ENCODE data around the gene CATSPERZ. TPM values are rescaled to one million over a fixed set of nuclear protein-coding genes. Genes with fewer than 3 reads are reported as not detected.

Gene CATSPERZ
- total and polyA plus RNA-seq, 2 of the 13 experiments (the other 11 are each of a cell fraction or from before 2014, with no cell fraction given) = 0.22 to 0.48 TPM

DNA sequence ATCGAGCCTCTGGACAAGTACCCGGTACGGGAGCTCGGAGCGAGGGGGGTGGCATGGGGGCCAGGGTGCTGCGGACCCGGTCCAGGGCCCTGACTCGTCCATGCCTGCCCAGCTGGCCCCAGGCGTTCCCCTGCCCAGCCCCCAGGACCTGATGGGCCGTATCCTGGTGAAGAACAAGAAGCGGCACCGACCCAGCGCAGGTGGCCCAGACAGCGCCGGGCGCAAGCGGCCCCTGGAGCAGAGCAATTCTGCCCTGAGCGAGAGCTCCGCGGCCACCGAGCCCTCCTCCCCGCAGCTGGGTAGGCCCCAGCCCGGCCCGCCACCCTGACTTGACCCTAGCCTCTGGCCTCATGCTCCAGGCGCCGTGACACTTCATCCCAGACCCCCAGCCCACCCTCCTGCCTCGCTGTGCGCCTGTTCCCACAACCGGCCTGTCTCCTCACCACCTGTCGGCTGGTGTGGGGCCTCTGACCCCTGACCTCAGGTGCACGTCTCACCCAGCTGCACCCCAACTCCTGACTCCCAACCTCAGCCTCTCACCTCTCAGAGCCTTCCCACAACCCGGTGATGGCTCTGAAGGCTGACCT lies 41.1 kb upstream of the CATSPERZ start:
- in situ Hi-C loops (cut with HindIII; ENCODE audit: extremely low pct_ligation_motif_present, low pct_unique_long_range_greater_than_20kb) = no loop called here
- Histone ChIP-seq H3K79me2 (ENCODE audit: insufficient read depth, low read length) (no peaks in the 10 kb centered on the region), H2AFZ (ENCODE audit: low read length) (no peak overlapping the region), H3K9me3 (ENCODE audit: low read length) (no peaks in the 10 kb centered on the region), H3K4me1 (ENCODE audit: insufficient read depth, low read length) (no peaks in the 10 kb centered on the region), H3K27me3 (ENCODE audit: control insufficient read depth in 1 of 2, insufficient read depth in 2 of 2, low read length in 2 of 2) (no peaks in the 10 kb centered on the region), H3K9ac (ENCODE audit: insufficient read depth, low read depth, low read length) (no peak overlapping the region), H3K4me2 (ENCODE audit: low read depth, low read length) (no peak overlapping the region), H3K27ac (ENCODE audit: extremely low read length, insufficient read depth, low read length) (no peak overlapping the region), H3K4me3 (replicated peaks in 1 of 3; ENCODE audit: insufficient read depth in 1 of 3, low read depth in 2 of 3, low read length in 3 of 3) (no peak overlapping the region), H4K20me1 (ENCODE audit: insufficient read depth, low read length) (no peaks in the 10 kb centered on the region), H3K36me3 (replicated peaks in 1 of 2; ENCODE audit: control insufficient read depth in 1 of 2, insufficient read depth in 2 of 2, low read length in 2 of 2) (peaks cover 14 to 45% of the 10 kb centered on the region in 2 experiments; a peak in 4 of 5 replicates)
- intact Hi-C loops (cut with micrococcal nuclease; ENCODE audit: unreplicated experiment) = no loop called here
- whole genome bisulfite sequencing (ENCODE audit: low lambda C conversion rate) = 95% methylated on average over 17 of the region's 32 CpGs
- DNase-seq (ENCODE audit: low spot score) (no peak), ATAC-seq (no peak), FAIRE-seq (no peak)
- ChIA-PET CTCF (ENCODE audit: low intra/inter-chr PET ratio, low total read pairs) (no interaction called here), POLR2A (interaction anchor here (2.6 kb wide), 1 partner anchor 10 kb away, joined by 10 read pairs; no protein-coding TSS in a partner anchor)
- no peak for TF ChIP-seq GATAD1 (CRISPR knock-in tag; IDR thresholded peaks at IDR 0.05)
- BruUV-seq (replicated peaks) = no TSS peak

DNA sequence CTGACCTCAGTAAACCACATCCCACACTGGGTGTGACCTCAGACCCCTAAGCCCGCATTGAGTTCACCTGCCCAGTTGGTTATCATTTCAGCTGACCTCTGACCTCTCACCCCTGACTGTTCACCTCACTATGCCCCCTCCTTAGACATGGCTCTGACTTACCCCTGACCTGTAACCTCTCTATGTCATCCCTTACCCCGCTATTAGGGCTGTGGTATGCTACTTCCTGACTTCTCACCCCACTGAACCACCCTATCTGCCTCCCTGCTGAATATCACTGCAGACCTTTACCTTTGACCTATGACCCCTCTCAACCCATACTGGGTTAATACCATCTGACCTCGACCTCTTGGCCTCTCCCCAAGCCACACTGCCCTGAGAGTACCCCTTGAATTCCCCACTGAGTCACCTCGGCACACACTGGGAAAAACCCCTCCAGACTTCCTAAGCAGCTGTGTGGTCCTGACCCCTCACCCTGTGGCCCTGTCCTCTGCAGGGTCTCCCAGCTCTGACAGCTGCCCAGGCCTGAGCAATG lies 40.6 kb upstream of the CATSPERZ start:
- intact Hi-C loops (cut with micrococcal nuclease; ENCODE audit: unreplicated experiment) = no loop called here
- ATAC-seq (no peak), FAIRE-seq (no peak), DNase-seq (ENCODE audit: low spot score) (no peak)
- no peak overlapping the region for H3K4me3 ChIP-seq (replicated peaks in 1 of 3; ENCODE audit: insufficient read depth in 1 of 3, low read depth in 2 of 3, low read length in 3 of 3)
- H4K20me1 ChIP-seq (ENCODE audit: insufficient read depth, low read length) = no peaks in the 10 kb centered on the region
- BruUV-seq (replicated peaks) = no TSS peak
- no peak overlapping the region for H3K27ac ChIP-seq (ENCODE audit: extremely low read length, insufficient read depth, low read length)
- in situ Hi-C loops (cut with HindIII; ENCODE audit: extremely low pct_ligation_motif_present, low pct_unique_long_range_greater_than_20kb) = no loop called here
- H3K4me2 ChIP-seq (ENCODE audit: low read depth, low read length) = no peak overlapping the region
- H3K79me2 ChIP-seq (ENCODE audit: insufficient read depth, low read length) = no peaks in the 10 kb centered on the region
- TF ChIP-seq NR2F6 (IDR thresholded peaks at IDR 0.05) = peak; percentile 54; the same call in 1 of the 2 replicates
- no peak for TF ChIP-seq NR2F6 (CRISPR knock-in tag; IDR thresholded peaks at IDR 0.05)
- no peak for TF ChIP-seq XRCC5 (optimal IDR thresholded peaks at IDR 0.05; ENCODE audit: low read length)
- TF ChIP-seq NR2C2 (CRISPR knock-in tag; IDR thresholded peaks at IDR 0.05; ENCODE audit: borderline replicate concordance) = peak; percentile 46; the same call in 1 of the 2 replicates
- H3K9ac ChIP-seq (ENCODE audit: insufficient read depth, low read depth, low read length) = no peak overlapping the region
- H2AFZ ChIP-seq (ENCODE audit: low read length) = no peak overlapping the region
- no peaks in the 10 kb centered on the region for H3K4me1 ChIP-seq (ENCODE audit: insufficient read depth, low read length)
- H3K27me3 ChIP-seq (ENCODE audit: control insufficient read depth in 1 of 2, insufficient read depth in 2 of 2, low read length in 2 of 2) = no peaks in the 10 kb centered on the region
- peaks cover 14 to 45% of the 10 kb centered on the region in 2 experiments; a peak in 4 of 5 replicates for H3K36me3 ChIP-seq (replicated peaks in 1 of 2; ENCODE audit: control insufficient read depth in 1 of 2, insufficient read depth in 2 of 2, low read length in 2 of 2)
- no peaks in the 10 kb centered on the region for H3K9me3 ChIP-seq (ENCODE audit: low read length)
- ChIA-PET POLR2A (interaction anchor here (2.6 kb wide), 1 partner anchor 10 kb away, joined by 10 read pairs; no protein-coding TSS in a partner anchor), CTCF (ENCODE audit: low intra/inter-chr PET ratio, low total read pairs) (no interaction called here)
- 88% methylated on average over 4 of the region's 4 CpGs for WGBS (ENCODE audit: low lambda C conversion rate)

Measured in HepG2 (cell line).